HG03378 (cell line): ENCODE results near the gene KLF3.

Experiments
- ATAC-seq: cut with Tn5 transposase; IDR thresholded peaks from one replicate; pipeline ENCODE4 v1.9.1; 2021; ENCODE audit warnings: mild to moderate bottlenecking, moderate library complexity; ENCODE audit not compliant: unreplicated experiment

KLF3 gene

DNA sequence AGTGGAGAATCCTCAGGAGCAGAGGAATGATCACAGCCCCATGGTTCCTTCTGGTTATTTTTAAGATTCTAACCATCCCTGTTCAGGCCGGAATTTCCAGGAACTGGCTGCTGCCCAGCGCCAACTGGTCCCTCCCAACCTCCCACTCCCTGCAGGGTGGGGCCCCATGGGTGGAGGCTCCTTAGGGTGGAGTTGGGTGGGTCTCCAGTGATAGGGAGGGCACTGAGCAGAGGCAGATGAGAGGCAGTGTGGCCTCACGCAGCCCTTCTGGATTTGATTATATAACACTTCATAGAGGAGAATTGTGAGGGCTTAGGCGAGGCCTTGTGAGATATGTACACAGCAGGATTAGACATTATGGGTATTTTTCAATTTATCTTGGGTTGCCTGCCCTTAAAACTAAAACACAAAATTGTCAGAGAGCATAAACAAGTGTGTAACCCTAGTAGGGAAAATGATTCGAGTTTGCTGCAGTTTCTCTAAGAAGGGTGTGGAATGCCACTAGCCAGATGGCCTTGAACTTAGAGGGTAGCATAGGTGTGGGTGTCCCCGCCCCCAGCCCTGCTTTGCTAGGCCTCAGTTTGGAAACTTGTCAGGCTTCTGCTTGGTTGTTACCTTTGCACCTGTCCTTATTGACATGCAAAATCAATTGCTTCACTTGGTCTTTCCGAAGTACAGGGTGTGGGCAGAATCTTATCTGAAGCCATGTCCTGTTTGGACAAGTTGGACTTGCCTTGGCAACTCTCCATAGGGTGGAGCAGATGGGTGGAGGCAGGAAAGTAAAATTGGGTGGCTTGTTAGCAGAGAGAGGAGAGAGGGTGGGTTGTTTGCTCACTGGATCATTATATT, 9.4 kb downstream of the KLF3 start:
- no peak for ATAC-seq

DNA sequence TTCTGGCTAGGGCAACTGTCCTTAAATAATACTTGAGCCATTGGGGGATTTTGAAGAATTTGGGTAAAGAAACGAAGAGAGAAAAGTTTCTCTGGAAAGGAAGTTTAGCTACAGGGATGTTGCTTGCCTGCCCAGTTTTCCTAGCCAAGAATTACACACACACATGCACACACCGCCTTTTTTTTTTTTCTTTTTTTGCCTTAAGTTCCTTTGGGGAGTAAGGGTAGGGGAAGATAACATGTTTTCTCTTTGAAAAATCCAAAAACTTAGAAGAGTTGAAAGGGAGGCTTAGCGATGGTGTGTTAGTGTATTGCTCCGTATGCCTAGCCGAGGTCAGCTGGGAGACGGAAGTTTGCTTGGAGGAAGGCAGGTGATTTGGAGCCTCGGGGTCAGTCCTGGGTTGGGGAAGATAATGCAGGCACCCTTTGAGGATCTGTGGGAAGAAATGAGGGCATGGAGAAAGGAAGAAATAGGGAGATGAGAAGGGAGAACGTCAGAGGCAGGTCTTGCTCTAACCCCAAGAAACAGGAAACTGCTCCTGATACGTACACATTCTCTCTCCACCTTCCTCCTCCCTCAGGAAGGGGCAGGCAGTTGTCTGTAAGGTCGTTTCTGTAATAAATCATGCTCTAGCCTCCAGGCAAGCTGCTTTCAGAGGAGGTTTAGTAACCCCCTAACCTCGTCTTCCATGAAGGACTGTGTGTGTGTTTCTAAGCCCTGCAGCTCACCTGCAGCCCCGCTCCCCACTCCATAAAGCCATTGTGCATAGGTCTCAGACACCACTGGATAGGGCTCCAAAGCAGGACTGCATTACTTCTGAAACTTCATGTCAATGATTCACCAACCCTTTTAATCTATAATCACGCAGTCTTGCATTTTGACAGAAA, 10.5 kb downstream of the KLF3 start:
- ATAC-seq, result no peak

DNA sequence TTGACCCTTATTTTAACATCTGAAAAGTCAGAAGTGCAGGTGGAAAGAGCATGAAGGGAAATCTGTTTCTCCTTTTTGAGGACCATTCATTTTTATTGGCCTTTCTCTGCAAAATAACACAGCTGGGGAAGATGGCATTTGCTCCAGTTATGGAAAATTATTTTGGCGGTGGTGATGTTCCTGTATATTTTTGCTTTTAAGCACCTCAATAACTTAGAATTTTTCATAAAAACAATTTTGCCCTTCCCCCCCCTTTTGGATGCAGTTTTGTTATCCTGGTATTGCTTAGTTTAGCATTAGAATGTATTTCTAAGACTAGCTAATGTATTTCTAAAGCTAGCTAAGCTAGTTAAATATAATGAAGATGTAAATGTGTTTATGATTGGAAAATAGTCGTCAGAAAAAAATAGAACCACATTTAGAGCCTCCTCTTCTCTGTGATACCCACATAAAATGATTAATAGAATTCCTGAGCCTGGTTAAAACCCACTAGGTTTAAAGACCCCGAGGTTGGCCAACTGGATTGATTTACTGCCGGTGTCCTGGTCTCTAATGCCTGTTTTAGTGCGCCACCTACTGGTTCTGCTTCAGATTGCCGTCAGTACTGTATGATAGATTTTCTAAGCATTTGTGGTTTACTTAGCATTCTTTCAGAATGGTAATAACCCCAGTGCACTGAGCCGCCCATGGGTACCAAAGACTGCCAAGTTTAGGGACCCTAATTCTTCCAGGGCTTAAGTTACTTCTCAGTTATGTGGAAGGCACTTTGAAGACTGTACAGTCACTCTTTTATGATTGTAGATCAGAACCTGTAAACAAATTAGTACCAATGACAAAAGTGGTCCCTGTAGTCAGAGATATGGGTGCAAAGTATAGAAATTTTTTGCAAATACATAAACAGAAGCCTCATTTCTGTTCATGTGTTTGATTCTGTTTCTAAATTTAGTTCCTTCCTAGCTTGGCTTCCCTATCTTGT, 11.4 kb downstream of the KLF3 start:
- ATAC-seq, result peak; percentile 51

DNA sequence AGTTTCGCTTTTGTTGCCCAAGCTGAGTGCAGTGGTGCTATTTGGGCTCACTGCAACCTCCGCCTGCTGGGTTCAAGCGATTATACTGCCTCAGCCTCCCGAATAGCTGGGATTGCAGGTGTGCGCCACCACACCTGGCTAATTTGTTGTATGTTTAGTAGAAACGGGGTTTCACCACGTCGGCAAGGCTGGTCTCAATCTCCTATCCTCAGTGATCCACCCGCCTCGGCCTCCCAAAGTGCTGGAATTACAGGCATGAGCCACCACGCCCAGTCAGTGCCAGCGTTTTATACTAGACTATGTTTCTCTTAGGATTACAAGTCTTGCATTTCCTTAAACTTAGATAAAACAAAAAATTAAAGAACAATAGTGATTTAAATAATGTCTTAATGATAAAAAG, 13.0 kb downstream of the KLF3 start:
- no peak for ATAC-seq

DNA sequence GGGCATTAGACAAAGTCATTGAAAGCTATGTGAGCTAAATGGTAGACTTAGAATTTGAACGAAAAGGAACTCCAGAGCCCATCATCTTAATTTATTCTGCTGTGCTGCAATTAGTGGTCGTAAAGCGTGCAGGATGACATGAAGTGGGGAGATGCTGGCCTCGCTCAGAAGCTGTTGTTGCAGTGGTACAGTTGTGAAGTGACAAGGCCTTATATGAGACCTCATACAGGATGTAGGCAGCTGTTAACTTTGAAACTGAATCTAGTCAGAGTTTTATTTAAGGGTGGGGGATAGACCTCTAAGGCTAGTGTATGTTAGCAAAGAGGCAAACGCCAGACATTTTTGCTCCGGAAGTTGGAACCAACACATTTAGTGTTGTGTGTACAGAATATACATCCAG, 13.4 kb downstream of the KLF3 start:
- ATAC-seq, result no peak

DNA sequence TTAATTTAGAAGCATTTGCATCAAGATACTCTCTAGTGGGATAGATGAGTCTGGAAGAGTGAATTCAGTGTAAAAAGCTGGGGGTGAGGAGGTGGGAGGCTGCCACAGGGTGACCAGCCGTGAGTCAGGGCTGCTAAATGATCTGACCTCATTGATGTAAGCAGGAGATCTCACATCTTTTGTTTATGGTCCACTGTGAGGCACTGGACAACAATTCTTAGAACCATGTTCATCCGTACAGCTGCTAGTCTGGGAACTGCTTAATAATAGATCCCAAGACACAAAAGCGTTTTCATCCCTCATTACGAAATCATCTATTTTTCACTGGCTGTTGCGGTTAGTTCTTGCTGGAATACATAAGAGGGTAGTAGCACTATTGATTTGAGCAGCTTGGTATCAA, 14.1 kb downstream of the KLF3 start:
- no peak for ATAC-seq

DNA sequence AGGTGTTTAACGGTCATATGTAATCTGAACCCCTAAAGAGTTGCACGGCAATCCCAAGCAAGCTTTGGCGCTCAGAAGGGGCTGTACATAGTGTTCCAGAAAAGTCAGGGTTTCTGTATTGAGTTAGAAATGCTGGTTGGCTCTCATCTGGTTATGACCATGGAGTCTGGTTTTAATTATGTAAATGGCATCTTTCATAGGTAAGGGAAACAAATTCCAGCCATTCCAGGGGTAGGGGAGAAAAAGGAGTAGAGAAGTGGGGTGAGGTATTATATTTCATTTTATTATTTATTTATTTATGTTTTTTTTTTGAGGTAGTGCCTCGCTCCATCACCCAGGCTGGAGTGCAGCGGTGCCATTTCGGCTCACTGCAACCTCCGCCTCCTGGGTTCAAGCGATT, 15.9 kb downstream of the KLF3 start:
- ATAC-seq, result no peak

DNA sequence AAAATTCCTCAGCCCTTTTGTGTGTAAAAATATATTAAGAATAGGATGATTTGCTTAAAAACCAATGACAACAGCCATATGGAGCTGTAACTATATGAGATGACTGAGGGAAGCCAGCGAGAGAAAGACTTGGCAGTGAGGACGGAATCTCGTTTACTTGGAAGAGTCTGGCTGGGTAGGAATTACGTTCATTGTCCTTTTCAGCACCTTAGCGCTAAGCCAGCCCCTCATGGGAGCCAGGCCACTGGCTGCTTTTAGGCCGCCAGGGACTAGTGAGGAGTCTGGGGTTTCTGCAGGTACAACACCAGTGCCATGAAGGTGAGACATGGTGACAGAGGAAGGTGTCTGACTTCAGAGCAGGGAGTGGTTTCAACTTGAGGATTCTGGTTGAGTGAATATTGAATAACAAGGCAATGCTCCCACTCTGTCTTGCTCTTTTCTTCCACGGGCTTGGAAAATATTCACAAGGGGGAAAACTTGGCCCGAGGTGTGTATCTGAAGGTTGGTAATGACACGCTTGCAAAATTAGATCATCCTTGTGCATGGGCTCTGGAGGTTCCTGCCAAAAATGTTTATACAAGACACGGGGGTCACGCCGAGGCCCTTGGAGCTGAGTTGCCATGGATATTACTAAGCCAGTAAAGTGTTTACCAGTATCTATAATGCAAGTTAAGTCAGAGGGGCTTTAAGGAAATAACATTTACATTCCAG, 17.4 kb downstream of the KLF3 start:
- ATAC-seq, result no peak

DNA sequence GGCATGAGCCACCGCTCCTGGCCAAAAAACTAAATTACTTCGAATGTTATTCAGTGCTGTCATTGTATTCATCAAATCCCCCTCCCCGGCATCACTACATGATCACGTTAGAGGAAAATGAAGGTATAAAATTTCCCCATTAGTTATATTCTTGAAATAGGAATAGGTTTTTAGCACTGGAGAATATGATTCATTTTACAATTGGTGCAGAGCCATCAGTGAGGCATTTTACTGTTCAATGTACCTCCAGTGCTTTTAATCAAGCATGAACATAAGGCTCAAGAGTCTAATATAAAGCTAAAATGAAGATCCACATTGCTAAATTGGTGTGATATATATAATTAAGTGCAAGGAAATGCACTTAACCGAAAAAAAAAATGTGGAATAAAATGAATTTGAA, 18.3 kb downstream of the KLF3 start:
- ATAC-seq, result no peak

DNA sequence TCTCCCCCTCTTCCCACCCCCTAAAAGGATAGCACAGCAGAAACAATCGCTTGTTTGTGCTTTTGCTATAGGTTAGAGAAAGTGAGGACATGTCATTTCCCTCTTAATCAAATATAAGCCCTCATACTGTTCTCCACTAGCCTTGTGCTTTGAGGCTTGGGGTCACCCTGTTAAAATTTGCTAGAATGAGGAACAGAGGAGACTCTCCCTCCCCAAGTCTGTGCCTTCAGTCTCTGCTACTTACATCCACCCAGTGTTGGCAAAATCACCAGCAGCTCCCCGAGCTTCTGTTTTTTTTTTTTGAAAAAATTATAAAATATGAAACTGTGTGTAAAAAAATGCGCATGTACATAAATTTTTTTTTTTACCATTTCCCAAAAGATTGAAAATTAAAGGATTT, 19.3 kb downstream of the KLF3 start:
- ATAC-seq, result no peak

DNA sequence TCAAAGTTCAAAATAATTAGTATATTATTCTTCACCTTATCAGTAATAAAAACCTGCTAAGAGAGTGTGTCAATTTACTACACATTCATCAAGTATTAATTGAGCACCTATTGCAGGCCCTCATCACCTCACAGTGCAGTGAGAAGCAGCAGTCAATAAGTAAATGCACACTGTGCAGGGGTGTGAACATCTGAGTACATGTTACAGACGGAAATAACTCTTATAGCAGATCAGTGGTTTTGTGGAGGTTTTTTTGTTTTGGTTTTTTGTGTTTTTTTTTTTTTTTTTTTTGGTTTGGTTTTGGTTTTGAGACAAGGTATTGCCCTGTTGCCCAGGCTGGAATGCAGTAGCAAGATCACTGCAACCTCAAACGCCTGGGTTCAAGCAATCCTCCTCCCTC, 20.3 kb downstream of the KLF3 start:
- ATAC-seq, result no peak

DNA sequence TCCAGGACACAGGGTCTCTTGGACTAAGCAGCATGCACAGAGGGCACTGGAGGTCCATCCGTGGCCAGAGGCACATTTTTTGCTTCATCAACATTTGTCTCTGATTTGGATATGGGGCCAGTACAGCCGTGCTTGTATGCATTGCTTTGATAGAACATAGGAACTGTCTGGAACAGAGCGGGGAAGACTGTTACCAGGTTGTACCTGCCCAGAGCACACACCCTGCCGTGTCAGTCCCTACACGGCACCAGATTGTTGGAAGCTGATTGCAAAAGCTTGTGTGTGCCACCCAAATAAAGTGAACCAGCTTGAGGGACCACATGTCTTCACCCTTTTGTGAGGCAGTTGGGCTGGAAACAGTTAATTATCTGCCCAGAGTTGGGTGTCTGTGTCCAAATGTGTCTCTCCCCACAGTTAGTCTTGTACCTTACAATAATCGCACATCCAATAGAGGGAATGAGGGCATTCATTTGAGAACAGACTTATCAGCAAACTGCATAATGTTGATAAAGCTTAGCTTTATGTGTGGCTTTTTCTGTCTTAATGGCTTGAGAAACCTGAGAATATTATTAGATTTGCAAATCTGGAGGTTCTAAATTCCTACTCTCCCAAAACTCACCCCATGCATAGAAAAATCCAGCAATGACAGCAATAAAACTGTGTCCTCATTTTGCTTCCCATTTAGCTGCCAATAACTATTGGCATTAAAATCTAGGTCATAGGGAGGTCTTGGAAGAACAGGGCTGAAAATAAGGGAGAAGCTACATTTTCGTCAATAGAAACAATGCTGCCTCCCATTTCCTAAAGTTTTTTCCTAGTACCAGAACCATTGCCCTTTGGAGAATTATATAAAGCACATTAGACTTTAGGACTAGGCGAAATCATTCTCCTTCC, 21.2 kb downstream of the KLF3 start:
- ATAC-seq, result no peak

DNA sequence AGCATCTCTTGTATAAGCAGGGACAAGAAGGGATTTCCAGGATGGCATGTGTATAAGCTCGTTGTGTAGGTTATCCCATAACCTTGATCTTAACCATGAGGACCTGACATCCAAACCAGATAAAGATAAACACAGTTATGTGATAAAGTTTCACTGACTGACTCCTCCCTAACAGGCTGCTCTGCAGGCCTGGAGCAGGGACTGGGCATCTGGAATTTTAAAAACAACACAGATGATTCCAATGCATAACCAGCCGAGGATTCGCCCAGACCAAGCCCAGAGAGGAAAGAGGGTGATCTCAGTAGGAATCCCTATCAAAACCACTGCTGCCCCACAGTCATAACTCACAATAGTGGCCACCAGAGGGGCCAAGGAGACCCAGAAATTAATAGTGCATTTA, 22.7 kb downstream of the KLF3 start:
- no peak for ATAC-seq

DNA sequence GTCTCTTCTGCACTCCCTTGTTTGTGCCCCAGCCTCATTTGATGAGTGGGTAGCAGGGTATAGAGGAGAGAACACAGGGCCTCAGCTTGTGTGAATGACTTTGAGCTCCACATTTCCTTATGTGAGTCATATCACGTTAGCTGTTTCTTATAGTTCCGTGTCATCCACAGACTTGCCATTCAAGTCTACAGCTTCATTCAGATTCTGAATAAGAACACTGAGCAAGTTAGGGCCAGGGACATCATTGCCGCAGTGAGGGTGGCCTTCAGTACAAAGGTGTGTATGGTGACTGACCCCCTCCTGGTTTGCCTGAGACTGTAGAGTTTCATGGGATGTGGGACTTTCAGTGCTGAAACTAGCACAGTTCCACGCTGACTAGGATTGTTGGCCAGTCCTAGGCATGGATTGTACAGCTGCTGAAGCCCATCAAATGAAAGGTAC, 23.6 kb downstream of the KLF3 start:
- ATAC-seq, result no peak

DNA sequence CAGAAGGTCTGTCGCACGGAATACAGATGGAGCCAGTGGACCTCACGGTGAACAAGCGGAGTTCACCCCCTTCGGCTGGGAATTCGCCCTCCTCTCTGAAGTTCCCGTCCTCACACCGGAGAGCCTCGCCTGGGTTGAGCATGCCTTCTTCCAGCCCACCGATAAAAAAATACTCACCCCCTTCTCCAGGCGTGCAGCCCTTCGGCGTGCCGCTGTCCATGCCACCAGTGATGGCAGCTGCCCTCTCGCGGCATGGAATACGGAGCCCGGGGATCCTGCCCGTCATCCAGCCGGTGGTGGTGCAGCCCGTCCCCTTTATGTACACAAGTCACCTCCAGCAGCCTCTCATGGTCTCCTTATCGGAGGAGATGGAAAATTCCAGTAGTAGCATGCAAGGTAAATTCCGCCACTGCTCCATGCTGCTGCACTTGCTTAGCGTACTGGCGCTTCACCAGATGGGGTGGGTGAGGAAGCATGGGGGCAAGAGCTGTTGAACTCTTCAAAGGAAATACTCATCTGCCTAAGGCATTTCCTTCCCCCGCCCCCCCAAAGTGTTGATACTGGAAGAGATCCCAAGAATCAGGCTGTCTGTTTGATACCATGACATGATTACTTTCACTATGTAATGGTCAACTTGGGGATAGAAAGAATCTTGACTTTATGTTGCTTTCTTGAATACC, 24.8 kb downstream of the KLF3 start:
- no peak for ATAC-seq

DNA sequence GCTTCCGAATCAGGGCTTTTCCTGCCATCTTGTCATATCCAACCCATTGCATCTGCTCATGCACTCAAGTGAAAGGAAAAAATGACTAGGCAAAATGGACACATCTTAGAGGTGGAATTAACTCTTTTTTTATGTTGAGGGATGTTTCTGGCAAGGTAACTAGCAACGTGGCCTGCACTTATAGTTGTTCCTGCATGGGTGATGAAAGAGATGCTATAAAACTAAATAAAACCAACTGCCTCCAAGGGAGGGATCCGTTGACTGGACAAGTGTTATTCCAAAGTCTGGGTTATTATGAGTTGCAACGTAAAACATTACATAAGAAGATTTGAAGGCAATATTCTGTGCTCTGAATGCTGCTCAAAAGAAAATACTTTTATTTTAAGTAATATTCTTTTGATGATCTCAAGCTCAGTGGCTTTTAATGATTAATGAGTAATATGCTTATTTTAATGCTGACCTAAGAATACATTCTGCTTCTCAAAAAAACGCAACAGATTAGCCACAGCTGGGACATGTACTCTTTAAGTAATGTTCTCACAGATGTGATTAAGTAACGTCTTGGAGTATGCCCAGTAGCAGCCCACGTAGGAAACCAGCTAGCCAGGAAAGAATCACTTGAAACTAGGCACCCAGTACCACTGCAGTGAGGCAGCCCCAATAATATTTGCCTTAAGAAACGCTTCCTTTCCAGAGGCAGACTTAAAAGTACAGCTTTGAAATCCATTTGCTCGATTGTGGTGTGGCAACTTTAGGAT, 27.4 kb downstream of the KLF3 start:
- no peak for ATAC-seq

DNA sequence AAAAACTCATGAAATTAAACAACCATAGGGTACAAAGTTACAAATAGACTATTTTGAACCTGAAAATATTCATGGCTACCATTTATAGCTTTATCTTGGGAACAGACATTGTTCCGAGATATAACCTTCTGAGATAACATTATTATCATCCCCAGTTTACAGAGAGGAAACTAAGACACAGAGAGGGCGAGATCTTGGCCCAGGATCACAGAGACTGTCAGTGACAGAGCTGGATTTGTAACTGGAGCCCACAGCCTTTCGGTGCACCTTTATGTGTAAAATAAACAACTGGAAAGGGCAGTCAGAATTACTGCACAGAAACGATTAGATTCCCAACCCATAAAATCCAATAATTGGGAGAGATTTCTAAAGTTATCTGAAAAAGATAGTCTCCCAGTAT, 28.4 kb downstream of the KLF3 start:
- no peak for ATAC-seq

DNA sequence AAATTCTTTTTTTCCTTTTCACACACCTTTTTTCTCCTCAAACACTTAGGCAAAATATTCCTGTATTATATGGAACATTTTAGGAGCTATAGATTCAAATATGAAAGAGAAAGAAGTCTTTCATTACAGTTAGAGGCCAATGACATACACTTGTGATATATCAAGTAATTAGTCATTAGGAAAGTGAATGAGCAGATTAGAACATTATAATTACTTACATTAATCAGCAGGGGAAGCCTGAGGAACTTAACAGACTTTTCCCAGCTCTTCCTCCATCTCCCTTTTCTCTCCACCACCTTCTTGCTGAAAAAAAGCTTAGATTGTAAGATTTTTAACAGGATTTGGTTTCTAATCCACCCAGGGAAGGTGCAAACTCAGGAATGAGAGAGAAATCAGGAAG, 29.6 kb downstream of the KLF3 start:
- no peak for ATAC-seq
